BE2C (cell line): ENCODE measurements around the gene UBXN2A.

Source experiments
- DNase-seq: peaks from one replicate; pipeline ENCODE4 v3.0.0-alpha.2; 2020
- H3K27me3 ChIP-seq: fragments of 250-450 bp; sonication (Bioruptor Pico); 2 replicates; pipeline ENCODE4 v1.5.1; 2020; ENCODE audit warnings: mild to moderate bottlenecking
- H3K36me3 ChIP-seq: fragments of 250-450 bp; sonication (Bioruptor Pico); 2 replicates; pipeline ENCODE4 v1.5.1; 2020; ENCODE audit warnings: mild to moderate bottlenecking
- H3K4me1 ChIP-seq: fragments of 250-450 bp; sonication (Bioruptor Pico); 2 replicates; pipeline ENCODE4 v1.5.1; 2020
- H3K4me3 ChIP-seq: 2 replicates; pipeline ENCODE4 v1.5.1; 2011; ENCODE audit warnings: low read depth, low read length
- H3K9me3 ChIP-seq: fragments of 250-450 bp; sonication (Bioruptor Pico); 2 replicates; pipeline ENCODE4 v1.5.1; 2020
- CTCF ChIP-seq: IDR thresholded peaks from 2 replicates; pipeline ENCODE4 v1.5.1; 2012; ENCODE audit warnings: mild to moderate bottlenecking, low read depth, low read length

UBXN2A gene

GRCh38 chr2:23904215-23904614 lies 36.0 kb upstream of the UBXN2A start:
- no peaks in the 10 kb centered on the region for H3K36me3 ChIP-seq
- no peak for TF ChIP-seq CTCF
- H3K4me1 ChIP-seq, result no peaks in the 10 kb centered on the region
- no peaks in the 10 kb centered on the region for H3K27me3 ChIP-seq
- DNase-seq, result no peak
- H3K9me3 ChIP-seq, result no peaks in the 10 kb centered on the region
- no peak overlapping the region for H3K4me3 ChIP-seq

GRCh38 chr2:23904692-23905091 lies 35.6 kb upstream of the UBXN2A start:
- no peaks in the 10 kb centered on the region for H3K36me3 ChIP-seq
- no peak for DNase-seq
- no peaks in the 10 kb centered on the region for H3K9me3 ChIP-seq
- no peak overlapping the region for H3K4me3 ChIP-seq
- no peaks in the 10 kb centered on the region for H3K4me1 ChIP-seq
- no peaks in the 10 kb centered on the region for H3K27me3 ChIP-seq
- no peak for TF ChIP-seq CTCF

- H3K4me1 ChIP-seq, result no peaks in the 10 kb centered on the region
- H3K9me3 ChIP-seq, result no peaks in the 10 kb centered on the region
- no peak for TF ChIP-seq CTCF
- H3K27me3 ChIP-seq, result no peaks in the 10 kb centered on the region
- H3K36me3 ChIP-seq, result no peaks in the 10 kb centered on the region
- H3K4me3 ChIP-seq, result no peak overlapping the region
- no peak for DNase-seq
Measured at GRCh38 chr2:23905155-23905554, 35.1 kb upstream of the UBXN2A start.

GRCh38 chr2:23912054-23912453 lies 28.2 kb upstream of the UBXN2A start:
- Histone ChIP-seq H3K27me3 (no peaks in the 10 kb centered on the region), H3K36me3 (no peaks in the 10 kb centered on the region), H3K4me3 (no peak overlapping the region), H3K4me1 (peaks cover 11% of the 10 kb centered on the region), H3K9me3 (no peaks in the 10 kb centered on the region)
- DNase-seq, result no peak
- no peak for TF ChIP-seq CTCF

- no peak overlapping the region for H3K4me3 ChIP-seq
Measured at GRCh38 chr2:23915327-23915726, 24.9 kb upstream of the UBXN2A start.

More at GRCh38 chr2:23915327-23915726, 24.9 kb upstream of the UBXN2A start:
- no peaks in the 10 kb centered on the region for H3K9me3 ChIP-seq
- no peak for TF ChIP-seq CTCF
- peaks cover 11% of the 10 kb centered on the region for H3K4me1 ChIP-seq
- H3K36me3 ChIP-seq, result no peaks in the 10 kb centered on the region
- no peaks in the 10 kb centered on the region for H3K27me3 ChIP-seq
- DNase-seq, result no peak
